ENCODE results near the gene ACRBP. TPM values are rescaled to one million over a fixed set of nuclear protein-coding genes. Genes with fewer than 3 reads are reported as not detected.

ACRBP gene
- total RNA-seq, 1 donor from 2014 or later, result 0.37 TPM

GRCh38 chr12:6614513-6615172 is 32.6 kb downstream of the ACRBP start:
- Mint-ChIP-seq H3K4me1 (ENCODE audit: low read depth) (peaks cover 33% of the 10 kb centered on the region), H3K27me3 (ENCODE audit: low read depth) (no peaks in the 10 kb centered on the region), H3K27ac (ENCODE audit: unreplicated experiment) (peak overlapping the region; percentile 96), H3K4me3 (ENCODE audit: unreplicated experiment) (no peak overlapping the region), H3K9me3 (ENCODE audit: low read depth) (no peaks in the 10 kb centered on the region), H3K36me3 (ENCODE audit: low read depth) (no peaks in the 10 kb centered on the region)
- DNase-seq (ENCODE audit: low spot score), result no peak
- TF ChIP-seq CTCF (IDR thresholded peaks at IDR 0.05), result no peak

- TF ChIP-seq CTCF (IDR thresholded peaks at IDR 0.05), result no peak
- H3K27me3 Mint-ChIP-seq (ENCODE audit: low read depth), result no peaks in the 10 kb centered on the region
- peaks cover 33% of the 10 kb centered on the region for H3K4me1 Mint-ChIP-seq (ENCODE audit: low read depth)
- no peak overlapping the region for H3K4me3 Mint-ChIP-seq (ENCODE audit: unreplicated experiment)
- peak overlapping the region; percentile 96 for H3K27ac Mint-ChIP-seq (ENCODE audit: unreplicated experiment)
- DNase-seq (ENCODE audit: low spot score), result peak; percentile 97
- H3K36me3 Mint-ChIP-seq (ENCODE audit: low read depth), result no peaks in the 10 kb centered on the region
- H3K9me3 Mint-ChIP-seq (ENCODE audit: low read depth), result no peaks in the 10 kb centered on the region
These were observed 33.3 kb downstream of the ACRBP start for GRCh38 chr12:6613776-6614512.

GRCh38 chr12:6613015-6613775 is 34.0 kb downstream of the ACRBP start:
- Mint-ChIP-seq H3K27me3 (ENCODE audit: low read depth) (no peaks in the 10 kb centered on the region), H3K4me3 (ENCODE audit: unreplicated experiment) (peak overlapping the region; percentile 23), H3K9me3 (ENCODE audit: low read depth) (no peaks in the 10 kb centered on the region), H3K36me3 (ENCODE audit: low read depth) (no peaks in the 10 kb centered on the region), H3K27ac (ENCODE audit: unreplicated experiment) (peak overlapping the region; percentile 87), H3K4me1 (ENCODE audit: low read depth) (peaks cover 33% of the 10 kb centered on the region)
- no peak for DNase-seq (ENCODE audit: low spot score)
- TF ChIP-seq CTCF (IDR thresholded peaks at IDR 0.05), result no peak

GRCh38 chr12:6612652-6613014 is 34.6 kb downstream of the ACRBP start:
- H3K27me3 Mint-ChIP-seq (ENCODE audit: low read depth), result no peaks in the 10 kb centered on the region
- H3K27ac Mint-ChIP-seq (ENCODE audit: unreplicated experiment), result peak overlapping the region; percentile 87
- DNase-seq (ENCODE audit: low spot score), result no peak
- no peak for TF ChIP-seq CTCF (IDR thresholded peaks at IDR 0.05)
- H3K36me3 Mint-ChIP-seq (ENCODE audit: low read depth), result no peaks in the 10 kb centered on the region
- H3K9me3 Mint-ChIP-seq (ENCODE audit: low read depth), result no peaks in the 10 kb centered on the region
- peaks cover 33% of the 10 kb centered on the region for H3K4me1 Mint-ChIP-seq (ENCODE audit: low read depth)
- H3K4me3 Mint-ChIP-seq (ENCODE audit: unreplicated experiment), result no peak overlapping the region

- H3K27me3 Mint-ChIP-seq (ENCODE audit: low read depth), result no peaks in the 10 kb centered on the region
- no peaks in the 10 kb centered on the region for H3K36me3 Mint-ChIP-seq (ENCODE audit: low read depth)
- H3K4me3 Mint-ChIP-seq (ENCODE audit: unreplicated experiment), result no peak overlapping the region
- H3K27ac Mint-ChIP-seq (ENCODE audit: unreplicated experiment), result peak overlapping the region; percentile 15
- no peak for DNase-seq (ENCODE audit: low spot score)
- peaks cover 33% of the 10 kb centered on the region for H3K4me1 Mint-ChIP-seq (ENCODE audit: low read depth)
- no peak for TF ChIP-seq CTCF (IDR thresholded peaks at IDR 0.05)
- H3K9me3 Mint-ChIP-seq (ENCODE audit: low read depth), result no peaks in the 10 kb centered on the region
These were observed 35.0 kb downstream of the ACRBP start for GRCh38 chr12:6612247-6612646.

Data from chondrocyte (in vitro differentiated cells).